Neural progenitor cell (in vitro differentiated cells): ENCODE measurements around the gene MISP3. TPM values are rescaled to one million over a fixed set of nuclear protein-coding genes. Genes with fewer than 3 reads are reported as not detected.

Experiments
- DNase-seq: peaks from one replicate; pipeline ENCODE4 v3.0.0-alpha.2; 2016; ENCODE audit warnings: low spot score
- H2AFZ ChIP-seq: fragments of 200-600 bp; sonication (generic); replicated peaks from 2 replicates; pipeline ENCODE4 v1.6.1; 2016; ENCODE audit warnings: antibody characterized with exemption
- H3F3A ChIP-seq: fragments of 200-600 bp; sonication (generic); 2 replicates; pipeline ENCODE4 v1.6.1; 2016; ENCODE audit warnings: antibody characterized with exemption, low read depth
- H3K27ac ChIP-seq: fragments of 200-600 bp; sonication (generic); 2 replicates; pipeline ENCODE4 v1.5.1; 2016; ENCODE audit warnings: mild to moderate bottlenecking
- H3K27me3 ChIP-seq: fragments of 200-600 bp; sonication (generic); 2 replicates; pipeline ENCODE4 v1.6.1; 2016; ENCODE audit warnings: mild to moderate bottlenecking, moderate library complexity
- H3K36me3 ChIP-seq: fragments of 200-600 bp; sonication (generic); 2 replicates; pipeline ENCODE4 v1.5.1; 2016
- H3K4me1 ChIP-seq: fragments of 200-600 bp; sonication (generic); 2 replicates; pipeline ENCODE4 v1.6.1; 2016; ENCODE audit warnings: mixed run types
- H3K4me2 ChIP-seq: fragments of 200-600 bp; sonication (generic); 2 replicates; pipeline ENCODE4 v1.6.1; 2016
- H3K4me3 ChIP-seq: fragments of 200-600 bp; sonication (generic); 2 replicates; pipeline ENCODE4 v1.5.1; 2016
- H3K79me2 ChIP-seq: fragments of 200-600 bp; sonication (generic); 2 replicates; pipeline ENCODE4 v1.6.1; 2016; ENCODE audit warnings: low read depth
- H3K9ac ChIP-seq: fragments of 200-600 bp; sonication (generic); 2 replicates; pipeline ENCODE4 v1.6.1; 2016
- H3K9me3 ChIP-seq: fragments of 200-600 bp; sonication (generic); 2 replicates; pipeline ENCODE4 v1.5.1; 2016; ENCODE audit warnings: low read depth
- H4K20me1 ChIP-seq: fragments of 200-600 bp; sonication (generic); 2 replicates; pipeline ENCODE4 v1.6.1; 2016; ENCODE audit warnings: low read depth
- H3K27ac Mint-ChIP-seq: 3 replicates; pipeline ENCODE4 v1.8.0; 2021; ENCODE audit warnings: mixed read lengths
- H3K27me3 Mint-ChIP-seq: 2 replicates; pipeline ENCODE4 v1.8.0; 2022; ENCODE audit warnings: low read depth, mild to moderate bottlenecking, inconsistent platforms, moderate library complexity, mixed read lengths; ENCODE audit not compliant: insufficient read depth
- H3K36me3 Mint-ChIP-seq: 3 replicates; pipeline ENCODE4 v1.8.0; 2021; ENCODE audit warnings: mixed read lengths
- H3K4me1 Mint-ChIP-seq: 3 replicates; pipeline ENCODE4 v1.8.0; 2021; ENCODE audit warnings: mixed read lengths
- H3K4me3 Mint-ChIP-seq: 3 replicates; pipeline ENCODE4 v1.8.0; 2021; ENCODE audit warnings: mild to moderate bottlenecking, moderate library complexity, mixed read lengths
- H3K9me3 Mint-ChIP-seq: 3 replicates; pipeline ENCODE4 v1.8.0; 2020; ENCODE audit warnings: mixed read lengths
- EZH2 ChIP-seq: fragments of 200-600 bp; sonication (generic); IDR thresholded peaks from 2 replicates; pipeline ENCODE4 v1.6.1; 2017; ENCODE audit warnings: antibody characterized with exemption, mild to moderate bottlenecking, moderate library complexity
- EZH2phosphoT487 ChIP-seq: fragments of 200-600 bp; sonication (generic); IDR thresholded peaks from 2 replicates; pipeline ENCODE4 v1.6.1; 2017; ENCODE audit warnings: antibody characterized with exemption
- total RNA-seq: library from RNA; depleted of rRNA; stranded (reverse); fragments of >200 nt; gene quantifications from 2 replicates; pipeline ENCODE4 v1.2.3, GENCODE V29; 2015; ENCODE audit warnings: low replicate concordance
- TF ChIP-seq, protein P1 (sequence below): fragments of 200-600 bp; sonication (generic); IDR thresholded peaks from 2 replicates; pipeline ENCODE4 v1.5.1; 2017; ENCODE audit warnings: antibody characterized with exemption, mild to moderate bottlenecking

The MISP3 gene
- total RNA-seq, 1 donor from 2014 or later: not detected

DNA sequence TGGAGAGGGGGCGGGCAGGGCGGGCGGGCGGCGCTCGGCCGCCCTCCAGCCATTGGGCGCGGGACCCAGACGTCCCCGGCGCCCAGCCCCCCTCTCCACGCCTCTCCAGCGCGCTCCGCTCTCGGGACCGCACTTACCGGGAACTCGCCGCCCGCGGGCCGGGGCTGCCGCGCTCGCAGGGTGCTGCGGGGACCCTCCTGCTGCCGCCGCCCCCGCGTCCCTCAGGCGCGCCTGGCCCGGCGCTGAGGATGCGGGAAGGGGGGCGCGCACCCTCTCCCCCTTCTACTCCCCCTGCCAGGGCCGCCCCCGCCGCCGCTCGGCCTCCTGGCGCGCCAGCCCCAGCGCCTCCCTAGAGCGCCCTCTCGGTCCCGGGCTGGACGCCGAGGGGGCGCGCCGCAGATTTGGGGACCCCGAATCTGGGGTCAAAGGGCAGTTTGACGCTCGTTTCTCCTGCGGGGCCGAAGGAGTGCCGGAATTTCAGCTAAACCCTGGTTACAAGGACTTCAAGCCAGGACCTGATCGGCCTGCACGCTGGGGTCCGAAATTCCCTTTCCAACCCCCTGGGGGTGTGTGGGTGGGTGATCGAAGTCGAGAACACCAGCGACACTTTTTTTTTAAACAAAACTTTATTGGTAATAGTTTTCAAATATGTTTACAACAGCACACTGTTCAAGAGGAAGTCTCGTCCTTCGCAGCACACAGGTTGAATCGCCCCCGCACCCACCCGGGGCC, 18.7 kb downstream of the MISP3 start:
- Histone ChIP-seq H3K79me2 (no peaks in the 10 kb centered on the region), H3K4me1 (peaks cover 15% of the 10 kb centered on the region), H3K27me3 (peaks cover 36% of the 10 kb centered on the region), H3F3A (peaks cover 46% of the 10 kb centered on the region), H3K27ac (no peak overlapping the region), H3K36me3 (no peaks in the 10 kb centered on the region), H3K4me2 (peak overlapping the region; percentile 93), H3K4me3 (peak overlapping the region; percentile 70), H3K9ac (no peak overlapping the region), H3K9me3 (peaks cover 7% of the 10 kb centered on the region), H4K20me1 (peaks cover 20% of the 10 kb centered on the region), H2AFZ (peak overlapping the region; percentile 54)
- TF ChIP-seq, protein P1, sequence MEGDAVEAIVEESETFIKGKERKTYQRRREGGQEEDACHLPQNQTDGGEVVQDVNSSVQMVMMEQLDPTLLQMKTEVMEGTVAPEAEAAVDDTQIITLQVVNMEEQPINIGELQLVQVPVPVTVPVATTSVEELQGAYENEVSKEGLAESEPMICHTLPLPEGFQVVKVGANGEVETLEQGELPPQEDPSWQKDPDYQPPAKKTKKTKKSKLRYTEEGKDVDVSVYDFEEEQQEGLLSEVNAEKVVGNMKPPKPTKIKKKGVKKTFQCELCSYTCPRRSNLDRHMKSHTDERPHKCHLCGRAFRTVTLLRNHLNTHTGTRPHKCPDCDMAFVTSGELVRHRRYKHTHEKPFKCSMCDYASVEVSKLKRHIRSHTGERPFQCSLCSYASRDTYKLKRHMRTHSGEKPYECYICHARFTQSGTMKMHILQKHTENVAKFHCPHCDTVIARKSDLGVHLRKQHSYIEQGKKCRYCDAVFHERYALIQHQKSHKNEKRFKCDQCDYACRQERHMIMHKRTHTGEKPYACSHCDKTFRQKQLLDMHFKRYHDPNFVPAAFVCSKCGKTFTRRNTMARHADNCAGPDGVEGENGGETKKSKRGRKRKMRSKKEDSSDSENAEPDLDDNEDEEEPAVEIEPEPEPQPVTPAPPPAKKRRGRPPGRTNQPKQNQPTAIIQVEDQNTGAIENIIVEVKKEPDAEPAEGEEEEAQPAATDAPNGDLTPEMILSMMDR: peak; percentile 22
- TF ChIP-seq EZH2phosphoT487: no peak
- H3K9me3 Mint-ChIP-seq: peaks cover 17% of the 10 kb centered on the region
- peaks cover 9% of the 10 kb centered on the region for H3K27me3 Mint-ChIP-seq
- peaks cover 27% of the 10 kb centered on the region for H3K36me3 Mint-ChIP-seq
- peaks cover 16% of the 10 kb centered on the region for H3K4me1 Mint-ChIP-seq
- no peak for DNase-seq
- H3K27ac Mint-ChIP-seq: peak overlapping the region; percentile 87
- peak overlapping the region; percentile 98 for H3K4me3 Mint-ChIP-seq

DNA sequence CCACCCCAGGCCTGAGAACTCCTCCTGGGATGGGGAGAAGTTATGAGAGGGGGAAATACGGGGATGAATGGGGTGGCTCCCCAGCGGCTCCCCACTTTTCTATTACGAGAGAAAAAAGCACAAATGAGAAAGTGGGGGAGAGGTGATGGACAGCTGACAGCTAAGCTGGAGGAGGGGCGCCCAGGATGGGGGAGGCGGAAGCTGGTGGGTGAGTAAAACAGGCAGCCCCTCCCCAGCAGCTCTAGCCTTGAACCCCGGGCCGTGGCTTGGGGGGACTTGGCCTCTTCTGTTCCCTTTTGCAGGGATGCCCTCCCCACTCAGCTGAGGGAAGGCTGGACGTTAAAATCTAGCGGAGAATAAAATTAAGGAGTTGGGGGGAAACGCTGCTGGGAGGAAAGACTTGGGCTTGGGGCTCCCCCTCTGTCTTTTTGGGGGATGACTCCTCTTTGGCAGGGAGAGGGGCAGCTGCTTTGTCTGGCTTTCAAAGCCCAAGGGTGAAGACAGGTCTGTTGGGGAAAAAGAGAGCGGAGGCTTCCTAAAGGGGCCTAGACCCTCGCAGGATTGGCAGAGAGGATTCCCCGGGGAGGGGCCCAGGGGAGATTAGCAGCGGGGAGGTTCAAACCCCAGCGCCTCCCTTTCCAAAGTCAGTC, 19.4 kb downstream of the MISP3 start:
- no peak overlapping the region for H3K27ac ChIP-seq
- DNase-seq: peak; percentile 47
- H3K27ac Mint-ChIP-seq: peak overlapping the region; percentile 29

DNA sequence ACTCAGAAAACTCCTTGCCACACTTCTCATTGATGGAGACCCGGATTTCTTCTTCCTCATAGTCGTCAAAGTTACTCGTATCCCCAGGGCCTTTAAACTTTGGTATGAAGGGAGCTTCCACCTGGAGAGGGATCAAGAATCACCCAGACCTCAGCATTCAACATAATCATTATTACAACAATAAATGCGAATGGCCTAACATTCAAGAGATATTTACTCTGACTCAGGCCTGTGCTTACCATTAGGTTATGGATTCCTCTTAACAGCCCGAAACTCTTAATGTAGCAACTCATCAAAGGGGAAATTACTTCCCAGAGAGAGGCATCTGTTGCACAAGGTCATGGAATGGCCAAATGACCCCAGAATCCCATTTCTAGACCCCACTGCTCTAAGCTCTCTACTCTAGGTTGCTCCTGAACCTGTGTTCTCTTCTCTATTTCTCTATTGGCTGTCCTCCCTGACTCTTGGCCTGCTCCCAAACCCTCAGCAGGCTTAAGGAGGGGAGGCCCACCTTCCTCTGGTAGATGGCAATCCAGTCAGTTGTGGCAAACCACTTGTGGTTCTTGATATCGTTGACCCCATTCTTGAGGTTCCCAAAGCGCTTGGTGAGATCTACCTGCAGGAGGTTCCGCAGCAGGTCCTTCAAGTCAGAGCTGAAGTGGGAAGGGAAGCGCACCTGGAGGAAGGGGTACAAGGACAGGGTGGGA, 20.7 kb downstream of the MISP3 start:
- H3K27ac ChIP-seq: no peak overlapping the region
- no peak overlapping the region for H3K4me2 ChIP-seq
- H2AFZ ChIP-seq: no peak overlapping the region
- Mint-ChIP-seq H3K27me3 (peaks cover 10% of the 10 kb centered on the region), H3K36me3 (peaks cover 34% of the 10 kb centered on the region), H3K4me3 (peak overlapping the region; percentile 76), H3K27ac (no peak overlapping the region), H3K9me3 (peaks cover 17% of the 10 kb centered on the region), H3K4me1 (peaks cover 16% of the 10 kb centered on the region)
- H3K27me3 ChIP-seq: peaks cover 24% of the 10 kb centered on the region
- H3K9me3 ChIP-seq: peaks cover 7% of the 10 kb centered on the region
- no peak overlapping the region for H3K4me3 ChIP-seq
- H3K36me3 ChIP-seq: no peaks in the 10 kb centered on the region
- H3K4me1 ChIP-seq: peaks cover 15% of the 10 kb centered on the region
- DNase-seq: no peak
- peaks cover 35% of the 10 kb centered on the region for H3F3A ChIP-seq
- peaks cover 15% of the 10 kb centered on the region for H4K20me1 ChIP-seq
- no peak overlapping the region for H3K9ac ChIP-seq
- H3K79me2 ChIP-seq: no peaks in the 10 kb centered on the region
- TF ChIP-seq, protein P1: no peak
- TF ChIP-seq EZH2phosphoT487 (no peak), EZH2 (no peak)

More for the DNA sequence above, 19.4 kb downstream of the MISP3 start:
- Histone ChIP-seq H3K9ac (no peak overlapping the region), H3F3A (peaks cover 39% of the 10 kb centered on the region), H3K36me3 (no peaks in the 10 kb centered on the region), H4K20me1 (peaks cover 20% of the 10 kb centered on the region), H3K4me3 (peak overlapping the region; percentile 70), H2AFZ (peak overlapping the region; percentile 54), H3K79me2 (no peaks in the 10 kb centered on the region), H3K9me3 (peaks cover 7% of the 10 kb centered on the region), H3K4me2 (peak overlapping the region; percentile 93), H3K27me3 (peaks cover 29% of the 10 kb centered on the region), H3K4me1 (peaks cover 15% of the 10 kb centered on the region)
- Mint-ChIP-seq H3K4me1 (peaks cover 16% of the 10 kb centered on the region), H3K27me3 (peaks cover 10% of the 10 kb centered on the region), H3K4me3 (peak overlapping the region; percentile 98), H3K9me3 (peaks cover 17% of the 10 kb centered on the region), H3K36me3 (peaks cover 30% of the 10 kb centered on the region)
- TF ChIP-seq EZH2phosphoT487 (no peak), EZH2 (no peak)
- TF ChIP-seq, protein P1: peak; percentile 35
